ENCODE results near the gene MARF1. TPM values are rescaled to one million over a fixed set of nuclear protein-coding genes. Genes with fewer than 3 reads are reported as not detected.
A peak's percentile ranks its signal among the peaks of the same experiment; 100 is the strongest.
"Not testable (repeated sequence)": the region's sequence is repeated elsewhere in the genome, so short reads cannot be mapped to it uniquely, and the experiment has no call there.

The MARF1 gene
- total RNA-seq, 1 donor from 2014 or later = 53.6 TPM

DNA sequence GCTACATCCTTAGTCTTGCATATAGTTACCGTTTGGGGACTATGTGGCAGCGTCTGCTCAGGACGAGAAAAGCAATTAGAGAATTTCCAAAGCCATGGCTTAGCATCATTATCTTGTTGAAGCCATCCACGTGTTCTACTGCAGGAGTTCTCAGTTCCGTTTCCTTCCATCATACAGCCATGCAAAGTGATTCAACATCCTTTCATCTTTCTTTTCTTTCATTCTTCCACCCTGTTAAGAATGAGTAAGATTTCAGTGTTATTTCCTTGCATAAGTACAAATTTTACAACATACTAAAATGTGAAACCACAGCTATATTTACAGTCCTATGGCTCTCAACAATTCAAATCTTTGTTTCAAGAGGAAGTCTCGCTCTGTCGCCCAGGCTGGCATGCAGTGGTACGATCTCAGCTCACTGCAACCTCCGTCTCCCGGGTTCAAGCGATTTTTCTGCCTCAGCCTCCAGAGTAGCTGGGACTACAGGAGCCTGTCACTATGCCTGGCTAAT is 3.8 kb downstream of the MARF1 start:
- intact Hi-C loops (cut with micrococcal nuclease) = no loop called here

GRCh38 chr16:15636392-15636873 is 6.5 kb downstream of the MARF1 start:
- ATAC-seq (no peak), DNase-seq (no peak)

More for the DNA sequence above, 3.8 kb downstream of the MARF1 start:
- DNase-seq (no peak), ATAC-seq (no peak)

DNA sequence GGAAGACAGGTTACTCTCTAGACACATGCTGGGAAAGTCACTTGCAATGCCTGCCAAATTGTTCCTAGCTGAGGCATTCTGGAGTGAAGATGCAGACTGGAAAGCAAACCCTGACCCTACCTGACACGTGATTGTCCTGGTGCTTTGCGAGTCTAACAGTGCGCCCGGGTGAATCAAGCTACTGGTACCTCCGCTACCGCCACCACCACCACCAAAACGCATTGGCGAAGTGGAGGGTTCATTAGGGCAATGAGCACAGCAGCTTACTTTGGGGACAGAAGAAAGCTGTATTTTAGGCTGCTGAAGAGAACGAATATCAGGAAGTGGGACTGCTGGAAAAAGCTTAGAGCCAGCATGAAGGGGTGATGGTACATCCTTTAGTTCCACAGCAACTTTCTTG is 7.0 kb downstream of the MARF1 start:
- no peak for DNase-seq
- ATAC-seq = no peak
- intact Hi-C loops (cut with micrococcal nuclease) = no loop called here

More at GRCh38 chr16:15636392-15636873, 6.5 kb downstream of the MARF1 start:
- intact Hi-C loops (cut with micrococcal nuclease) = no loop called here

- intact Hi-C loops (cut with micrococcal nuclease) = no loop called here
- no peak for DNase-seq
- no peak for ATAC-seq
Measured at GRCh38 chr16:15631730-15632409, 11.1 kb downstream of the MARF1 start.

DNA sequence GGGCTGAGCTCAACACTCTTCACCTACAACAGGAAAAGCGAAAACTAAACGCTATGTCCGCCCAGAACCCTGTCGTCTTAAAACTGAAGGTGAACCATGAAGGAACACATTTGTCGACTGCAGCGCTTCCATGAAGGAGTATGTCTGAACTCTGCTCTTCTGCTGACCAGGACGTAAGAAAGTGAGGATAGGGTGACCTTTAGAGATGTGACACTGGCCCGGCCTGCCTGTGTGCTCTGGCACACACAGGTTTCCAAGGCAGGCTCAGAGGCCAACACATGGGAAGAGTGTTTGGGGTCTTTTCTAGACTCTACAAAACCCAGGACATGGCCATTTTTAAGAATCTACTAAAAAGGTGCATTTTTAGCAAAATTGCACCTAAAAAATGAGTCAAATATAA is 21.1 kb downstream of the MARF1 start:
- ATAC-seq (peak; percentile 73), DNase-seq (no peak)
- intact Hi-C loops (cut with micrococcal nuclease) = no loop called here

GRCh38 chr16:15621456-15621855 is 21.5 kb downstream of the MARF1 start:
- ATAC-seq (peak; percentile 69), DNase-seq (no peak)
- intact Hi-C loops (cut with micrococcal nuclease) = no loop called here

DNA sequence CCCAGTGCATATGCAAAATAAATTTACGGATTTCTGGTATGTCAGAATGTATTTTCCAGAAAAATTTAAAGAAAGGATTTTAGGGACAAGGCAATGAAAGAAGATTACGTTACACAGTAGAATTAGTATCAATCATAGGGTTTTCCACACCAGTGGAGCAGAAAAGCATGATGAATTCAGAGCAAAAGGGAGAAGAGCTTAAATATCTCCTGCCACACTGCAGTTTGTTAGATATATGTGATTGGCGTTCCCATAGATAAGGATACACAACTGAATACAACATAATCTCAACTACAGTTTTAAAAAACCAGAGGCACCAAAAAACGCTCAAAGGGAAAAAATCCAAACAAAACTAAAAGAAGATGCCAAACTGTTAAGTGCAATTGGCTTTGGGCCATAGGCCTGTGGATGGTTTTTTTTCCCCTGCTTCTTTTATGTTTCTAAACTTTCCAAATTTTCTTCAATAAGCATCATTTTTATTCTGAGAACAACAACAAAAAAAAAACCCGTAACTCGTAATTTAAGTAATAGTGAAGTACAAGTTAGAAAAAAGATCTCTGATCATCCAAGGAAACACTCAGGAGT is 22.3 kb downstream of the MARF1 start:
- intact Hi-C loops (cut with micrococcal nuclease) = no loop called here
- DNase-seq (no peak), ATAC-seq (no peak)

GRCh38 chr16:15618392-15618791 is 24.6 kb downstream of the MARF1 start:
- intact Hi-C loops (cut with micrococcal nuclease) = no loop called here
- DNase-seq (no peak), ATAC-seq (peak; percentile 7)

DNA sequence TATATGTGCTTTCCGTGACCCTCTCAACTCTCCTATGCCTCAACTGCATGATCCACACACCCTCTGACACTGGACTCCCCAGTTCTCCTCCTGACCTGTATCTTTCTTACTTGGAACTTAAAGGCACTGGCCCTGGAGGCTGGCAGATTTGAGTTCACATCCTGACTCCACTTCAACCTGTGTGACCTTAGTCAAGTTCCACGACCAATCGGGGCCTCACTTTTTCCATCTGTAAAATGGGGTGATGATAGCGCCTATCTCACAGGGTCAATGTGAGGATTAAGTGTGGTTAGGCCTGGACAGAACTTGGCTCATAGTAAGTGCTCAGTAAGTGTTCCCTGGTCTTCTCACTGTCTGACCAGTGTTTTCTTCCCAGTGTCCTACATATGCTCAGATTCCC is 25.1 kb downstream of the MARF1 start:
- intact Hi-C loops (cut with micrococcal nuclease) = no loop called here
- DNase-seq = no peak
- no peak for ATAC-seq

DNA sequence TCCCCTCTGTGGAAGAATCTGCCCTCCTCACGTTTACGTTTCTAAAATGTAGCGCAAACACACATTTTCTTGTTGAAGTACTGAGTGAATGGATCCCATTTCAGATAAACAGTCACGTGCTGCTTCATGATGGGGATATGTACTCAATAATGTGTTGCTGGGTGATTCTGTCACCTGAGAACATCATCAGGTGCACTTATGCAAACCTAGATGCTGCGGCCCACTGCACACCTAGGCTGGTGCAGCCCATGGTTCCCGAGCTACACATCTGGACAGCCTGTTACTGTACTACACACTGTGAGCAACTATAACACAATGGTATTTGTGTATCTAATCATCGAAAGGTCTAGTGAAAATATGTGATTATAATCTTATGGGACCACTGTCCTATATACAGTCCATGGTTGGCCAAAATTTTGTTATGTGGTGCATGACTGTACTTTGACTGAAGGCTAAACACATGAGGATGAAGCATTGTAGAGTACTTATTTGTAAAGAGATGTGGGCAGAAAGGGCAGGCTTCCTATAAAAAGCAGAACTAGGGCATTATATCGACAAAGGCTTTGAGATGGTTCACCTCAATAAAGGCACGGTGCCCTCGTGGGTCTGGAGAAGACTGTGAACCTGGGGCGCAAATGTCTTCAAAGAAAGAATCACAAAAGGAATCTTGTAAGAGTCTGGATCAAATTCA is 26.3 kb downstream of the MARF1 start:
- no peak for ATAC-seq
- intact Hi-C loops (cut with micrococcal nuclease) = no loop called here
- DNase-seq = no peak

GRCh38 chr16:15616012-15616411 is 26.9 kb downstream of the MARF1 start:
- intact Hi-C loops (cut with micrococcal nuclease) = no loop called here
- ATAC-seq (peak; percentile 17), DNase-seq (no peak)

GRCh38 chr16:15613676-15614075 is 29.3 kb downstream of the MARF1 start:
- no peak for ATAC-seq
- intact Hi-C loops (cut with micrococcal nuclease) = no loop called here
- no peak for DNase-seq

DNA sequence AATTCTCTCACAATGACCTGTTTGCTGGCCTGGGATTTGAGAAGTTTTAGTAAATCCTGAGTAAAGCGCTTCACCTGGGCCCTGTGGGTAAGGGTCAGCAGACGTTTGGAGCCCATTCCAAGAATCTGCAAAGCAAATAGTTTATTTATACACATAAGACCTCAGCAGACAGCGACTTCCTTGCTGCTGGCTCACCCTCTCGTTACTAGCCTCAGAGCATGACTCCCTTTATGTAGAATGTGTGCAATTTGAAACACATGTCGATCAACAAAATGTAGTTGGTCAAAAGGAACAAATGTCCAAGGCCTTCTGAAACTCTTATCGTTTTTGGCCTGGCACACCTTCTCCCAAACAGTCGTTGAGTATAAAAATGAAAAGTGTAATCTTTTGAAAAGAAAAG is 31.3 kb downstream of the MARF1 start:
- ATAC-seq (no peak), DNase-seq (no peak)
- intact Hi-C loops (cut with micrococcal nuclease) = no loop called here

DNA sequence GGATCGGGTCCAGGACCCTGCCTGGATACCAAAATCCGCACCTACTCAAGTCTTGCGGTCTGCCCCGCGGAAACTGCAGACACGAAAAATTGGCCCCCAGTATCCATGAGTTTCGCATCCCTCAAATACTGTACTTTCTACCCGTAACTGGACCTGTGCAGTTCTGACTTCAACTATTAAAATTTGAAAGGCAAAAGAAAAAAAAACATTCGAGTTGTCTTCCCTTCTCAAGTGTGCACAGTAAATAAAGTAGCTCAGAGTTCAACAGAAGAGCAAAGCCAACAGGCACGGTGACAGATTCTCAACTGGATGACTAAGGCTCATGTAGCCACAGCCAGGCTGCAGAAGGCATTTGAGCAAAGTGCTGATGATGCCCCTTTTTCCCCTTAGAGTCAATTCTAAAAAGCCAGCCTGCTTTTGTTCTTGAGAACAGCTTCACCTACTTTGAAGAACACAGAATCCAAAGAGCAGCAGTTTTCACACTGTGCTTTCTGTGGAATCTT is 32.5 kb downstream of the MARF1 start:
- intact Hi-C loops (cut with micrococcal nuclease) = no loop called here
- no peak for ATAC-seq
- DNase-seq = no peak

DNA sequence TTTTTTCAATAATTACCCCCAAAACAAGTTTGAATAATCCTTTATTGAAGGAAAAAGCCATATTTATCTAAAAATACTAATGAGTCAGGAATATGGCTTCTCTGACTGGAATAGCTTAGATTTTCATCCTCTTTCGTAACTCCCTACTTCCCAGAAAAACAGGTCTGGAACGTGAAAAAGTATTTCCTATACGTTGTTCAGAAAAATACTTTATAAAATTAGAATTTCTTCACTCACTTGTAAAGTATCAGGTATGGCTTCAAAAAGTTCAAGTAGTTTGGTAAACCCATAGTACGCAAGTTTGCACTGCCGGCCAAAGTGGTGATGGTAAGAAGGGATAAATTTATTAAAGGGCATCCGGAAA is 33.7 kb downstream of the MARF1 start:
- intact Hi-C loops (cut with micrococcal nuclease) = no loop called here
- ATAC-seq (no peak), DNase-seq (no peak)

DNA sequence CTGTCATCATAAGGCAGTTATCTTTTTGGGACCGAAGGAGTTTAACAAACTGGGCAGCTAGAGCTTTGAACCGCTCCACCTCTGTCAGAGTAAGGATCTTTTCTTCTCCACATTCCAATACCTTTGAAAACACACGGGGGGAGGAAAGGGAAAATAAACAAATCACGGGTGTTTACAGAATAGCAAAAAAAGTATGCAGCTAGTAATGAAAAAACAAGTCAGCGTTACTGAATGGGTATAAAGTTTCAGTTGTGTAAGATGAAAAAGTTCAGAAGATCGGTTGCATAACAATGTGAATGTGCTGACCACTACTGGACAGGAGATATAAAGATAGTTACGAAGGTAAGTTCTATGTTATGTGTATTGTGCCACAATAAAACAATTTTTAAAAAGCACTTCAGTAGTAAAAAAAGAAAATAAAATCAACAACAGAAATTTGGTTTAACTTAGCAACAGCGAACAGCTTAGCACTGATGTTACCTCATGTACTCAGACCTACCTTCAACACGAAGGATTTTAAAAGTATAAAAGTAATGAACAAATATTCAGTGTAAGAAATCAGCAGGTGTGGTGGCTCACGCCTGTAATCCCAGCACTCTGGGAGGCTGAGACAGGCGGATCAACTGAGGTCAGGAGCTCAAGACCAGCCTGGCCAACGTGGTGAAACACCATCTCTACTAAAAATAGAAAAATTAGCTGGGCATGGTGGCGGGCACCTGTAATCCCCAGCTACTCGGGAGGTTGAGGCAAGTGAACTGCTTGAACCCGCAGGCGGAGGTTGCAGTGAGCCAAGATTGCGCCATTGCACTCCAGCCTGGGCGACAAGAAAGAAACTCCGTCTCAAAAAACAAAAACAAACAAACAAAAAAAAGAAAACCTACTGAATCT is 34.3 kb downstream of the MARF1 start:
- no peak for DNase-seq
- intact Hi-C loops (cut with micrococcal nuclease) = no loop called here
- no peak for ATAC-seq

DNA sequence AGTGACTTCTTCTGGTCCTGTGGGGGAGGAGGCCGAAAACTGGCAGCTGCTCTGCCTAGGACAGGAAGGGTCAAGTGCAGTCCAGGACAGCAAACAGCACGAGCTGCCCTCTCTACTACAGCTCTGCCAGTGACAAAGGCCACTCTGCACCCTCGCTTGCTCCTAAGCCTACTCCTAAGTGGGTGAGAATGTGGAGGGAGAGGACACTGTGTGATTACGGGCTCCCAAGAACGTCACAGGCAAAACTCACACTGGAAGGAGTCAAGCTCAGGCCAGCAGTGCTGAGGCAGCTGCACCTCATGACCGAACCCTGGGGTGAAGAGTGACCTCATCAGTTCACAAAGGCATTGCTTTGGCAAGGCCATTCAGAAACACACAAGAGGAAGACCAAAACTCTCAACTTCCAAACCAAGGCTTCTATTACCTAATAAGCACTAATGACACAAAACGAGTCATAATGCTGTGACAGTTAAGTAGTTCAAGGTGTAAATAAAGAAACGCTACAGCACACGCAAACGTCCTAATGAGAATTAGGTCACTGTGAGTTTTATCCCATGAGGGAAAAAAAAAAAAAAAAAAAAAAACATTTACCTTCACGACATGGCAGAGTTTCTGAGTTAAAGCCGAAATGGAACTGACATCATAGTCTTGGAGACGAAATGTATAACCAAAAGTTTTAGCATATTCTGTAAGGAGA is 35.1 kb downstream of the MARF1 start:
- ATAC-seq = peak; percentile 95
- peak; percentile 74 for DNase-seq
- intact Hi-C loops (cut with micrococcal nuclease) = no loop called here

DNA sequence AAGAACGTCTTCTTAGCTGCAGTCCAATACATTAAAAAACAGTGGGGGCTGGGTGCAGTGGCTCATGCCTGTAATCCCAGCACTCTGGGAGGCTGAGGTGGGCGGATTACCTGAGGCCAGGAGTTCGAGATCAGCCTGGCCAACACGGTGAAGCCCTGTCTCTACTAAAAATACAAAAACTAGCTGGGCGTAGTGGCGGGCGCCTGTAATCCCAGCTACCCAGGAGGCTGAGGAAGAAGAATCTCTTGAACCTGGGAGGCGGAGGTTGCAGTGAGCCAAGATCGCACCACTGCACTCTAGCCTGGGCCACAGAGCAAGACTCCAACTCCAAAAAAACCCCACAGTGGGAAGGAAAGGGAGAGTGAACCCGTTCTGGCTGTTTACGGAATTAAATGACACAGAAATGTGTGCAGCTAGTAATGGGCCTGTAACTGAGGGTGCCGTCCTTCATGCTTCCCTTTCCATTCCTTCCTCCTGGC is 35.7 kb downstream of the MARF1 start:
- intact Hi-C loops (cut with micrococcal nuclease); ATAC-seq; DNase-seq: not testable (repeated sequence)
